Gastrocnemius medialis (tissue), 4 donors: ENCODE results near the gene XYLT1.

Experiments used
- CTCF ChIP-seq, 5 experiments: fragments of 450-650 bp in 3 of 5; fragments of 200-600 bp in 2 of 5; sonication (generic) in 2 of 5; IDR thresholded peaks in 4 of 5; conservative IDR thresholded peaks in 1 of 5; 1 replicate in 4 of 5; 2 replicates in 1 of 5; pipeline ENCODE4 v1.5.1; 2016 to 2019; ENCODE audit warnings: antibody characterized with exemption in 5 of 5, mild to moderate bottlenecking in 3 of 5, moderate library complexity in 3 of 5
- POLR2A ChIP-seq, 2 donors: fragments of 450-650 bp; IDR thresholded peaks; one replicate each; pipeline ENCODE4 v1.6.1; 2017; ENCODE audit warnings: antibody characterized with exemption in 2 of 2, mild to moderate bottlenecking in 2 of 2, moderate library complexity in 2 of 2

GRCh38 chr16:17287166-17287800 lies 183.5 kb downstream of the XYLT1 start:
- TF ChIP-seq POLR2A (IDR thresholded peaks at IDR 0.05) (no peak), CTCF (IDR thresholded peaks at IDR 0.05 in 4 of 5, conservative IDR thresholded peaks at IDR 0.05 in 1 of 5) (no peak)
